ENCODE measurements around the gene MYPOP.

DNA sequence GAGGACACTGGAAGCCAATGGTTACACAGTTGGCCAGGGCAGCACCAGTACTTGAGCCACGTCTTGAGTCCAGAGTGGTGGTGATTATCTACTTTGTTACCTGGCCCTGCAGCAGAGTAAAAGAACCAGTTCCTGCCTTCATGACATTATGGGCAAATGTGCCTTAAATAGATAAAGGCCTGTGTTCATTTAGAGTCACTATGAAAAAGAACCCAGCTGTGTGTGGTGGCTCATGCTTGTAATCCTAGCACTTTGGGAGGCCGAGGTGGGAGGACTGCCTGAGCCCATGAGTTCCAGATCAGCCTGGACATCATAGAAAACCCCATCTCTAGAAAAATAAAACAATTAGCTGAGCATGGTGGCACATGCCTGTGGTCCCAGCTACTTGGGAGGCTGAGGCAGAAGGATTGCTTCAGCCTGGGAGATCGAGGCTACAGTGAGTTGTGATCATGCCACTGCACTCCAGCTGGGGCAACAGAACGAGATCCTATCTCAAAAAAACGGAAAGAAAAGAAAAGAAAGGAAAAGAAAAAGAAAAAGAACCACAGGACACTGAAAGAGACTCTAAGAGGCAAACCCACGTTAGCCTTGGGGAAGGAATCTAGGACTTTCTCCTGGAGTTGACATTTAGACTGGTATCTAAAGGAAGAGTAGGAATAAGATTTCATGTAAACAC lies 13.1 kb downstream of the MYPOP start:
- TF ChIP-seq POLR2A (IDR thresholded peaks at IDR 0.05; ENCODE audit: low read depth) (no peak), POLR2AphosphoS5 (IDR thresholded peaks at IDR 0.05) (no peak)
- TF ChIP-seq, protein P1, sequence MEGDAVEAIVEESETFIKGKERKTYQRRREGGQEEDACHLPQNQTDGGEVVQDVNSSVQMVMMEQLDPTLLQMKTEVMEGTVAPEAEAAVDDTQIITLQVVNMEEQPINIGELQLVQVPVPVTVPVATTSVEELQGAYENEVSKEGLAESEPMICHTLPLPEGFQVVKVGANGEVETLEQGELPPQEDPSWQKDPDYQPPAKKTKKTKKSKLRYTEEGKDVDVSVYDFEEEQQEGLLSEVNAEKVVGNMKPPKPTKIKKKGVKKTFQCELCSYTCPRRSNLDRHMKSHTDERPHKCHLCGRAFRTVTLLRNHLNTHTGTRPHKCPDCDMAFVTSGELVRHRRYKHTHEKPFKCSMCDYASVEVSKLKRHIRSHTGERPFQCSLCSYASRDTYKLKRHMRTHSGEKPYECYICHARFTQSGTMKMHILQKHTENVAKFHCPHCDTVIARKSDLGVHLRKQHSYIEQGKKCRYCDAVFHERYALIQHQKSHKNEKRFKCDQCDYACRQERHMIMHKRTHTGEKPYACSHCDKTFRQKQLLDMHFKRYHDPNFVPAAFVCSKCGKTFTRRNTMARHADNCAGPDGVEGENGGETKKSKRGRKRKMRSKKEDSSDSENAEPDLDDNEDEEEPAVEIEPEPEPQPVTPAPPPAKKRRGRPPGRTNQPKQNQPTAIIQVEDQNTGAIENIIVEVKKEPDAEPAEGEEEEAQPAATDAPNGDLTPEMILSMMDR (IDR thresholded peaks at IDR 0.05), result no peak
